EH (cell line): ENCODE measurements around the gene SRD5A3.

Experiments used
- DNase-seq: peaks from one replicate; pipeline ENCODE4 v3.0.0-alpha.2; 2015; ENCODE audit warnings: low read depth

SRD5A3 gene

DNA sequence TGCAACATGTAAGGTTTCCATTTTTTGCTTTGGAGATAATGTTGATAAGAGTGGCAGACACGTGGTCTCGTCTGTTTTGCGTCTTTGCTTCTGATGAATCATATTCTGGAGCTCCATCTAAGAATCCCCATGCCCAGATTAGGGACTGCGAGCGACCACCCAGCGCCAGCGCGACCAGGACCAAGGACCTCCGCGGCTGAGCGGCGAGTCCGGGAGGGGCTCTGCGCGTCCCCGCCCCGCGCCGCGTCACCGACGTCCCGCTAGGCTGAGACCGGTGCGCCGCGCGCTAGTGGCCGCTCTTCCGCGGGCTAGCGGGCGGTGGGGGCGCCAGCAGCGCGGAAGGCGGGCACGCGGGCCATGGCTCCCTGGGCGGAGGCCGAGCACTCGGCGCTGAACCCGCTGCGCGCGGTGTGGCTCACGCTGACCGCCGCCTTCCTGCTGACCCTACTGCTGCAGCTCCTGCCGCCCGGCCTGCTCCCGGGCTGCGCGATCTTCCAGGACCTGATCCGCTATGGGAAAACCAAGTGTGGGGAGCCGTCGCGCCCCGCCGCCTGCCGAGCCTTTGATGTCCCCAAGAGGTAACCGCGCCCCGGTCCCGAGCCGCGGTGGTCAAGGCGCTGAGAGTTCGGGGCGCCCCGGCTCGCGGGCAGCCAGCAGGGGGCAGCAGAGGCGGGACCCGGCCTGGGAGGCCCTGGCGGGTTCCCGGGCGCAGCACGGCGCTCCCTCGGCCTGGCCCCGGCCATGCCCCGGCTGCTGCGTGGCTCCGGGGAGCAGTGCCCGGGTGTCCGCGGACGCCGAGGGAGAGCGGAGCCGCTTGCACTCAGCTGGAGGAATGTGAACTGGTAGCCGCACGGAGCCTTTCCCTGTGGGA is at the start of gene SRD5A3:
Gene SRD5A3, plus strand, starts transcription at position 263 of the 871 bp plus-strand sequence. Its CDS starts 95 bp downstream, at position 358.
- DNase-seq: peak; percentile 84

DNA sequence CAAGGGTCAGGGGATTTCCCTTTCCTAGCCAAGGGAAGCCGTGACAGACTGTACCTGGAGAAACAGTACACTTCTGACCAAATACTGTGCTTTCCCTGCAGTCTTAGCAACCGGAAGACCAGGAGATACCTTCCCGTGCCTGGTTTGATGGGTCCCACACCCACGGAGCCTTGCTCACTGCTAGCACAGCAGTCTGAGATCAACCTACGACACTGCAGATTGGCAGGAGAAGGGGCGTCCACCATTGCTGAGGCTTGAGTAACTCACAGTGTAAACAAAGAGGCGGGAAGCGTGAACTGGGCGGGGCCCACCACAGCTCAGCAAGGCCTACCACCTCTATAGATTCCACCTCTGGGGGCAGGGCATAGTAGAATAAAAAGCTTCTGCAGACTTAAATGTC is 48.7 kb upstream of the SRD5A3 start:
- no peak for DNase-seq

DNA sequence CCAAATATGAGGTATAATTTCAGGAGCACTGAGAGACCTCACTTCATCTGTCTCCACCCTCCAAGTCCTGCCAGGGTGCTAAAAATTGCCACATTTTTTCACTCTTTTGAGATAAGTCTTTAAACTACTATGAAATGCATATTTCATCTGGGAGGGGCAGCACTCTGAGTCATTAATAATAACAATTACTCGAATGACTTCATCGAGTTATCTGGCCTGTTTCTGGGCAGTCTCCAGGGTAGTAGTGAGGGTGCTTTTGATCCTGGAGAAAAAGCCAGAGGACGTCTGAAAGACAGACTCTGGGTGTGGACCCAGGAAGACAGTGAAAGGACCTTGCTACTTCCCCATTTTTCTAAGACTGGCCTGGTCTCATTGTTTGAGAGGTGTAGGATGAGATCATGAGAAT is 42.3 kb upstream of the SRD5A3 start:
- DNase-seq: peak; percentile 59

DNA sequence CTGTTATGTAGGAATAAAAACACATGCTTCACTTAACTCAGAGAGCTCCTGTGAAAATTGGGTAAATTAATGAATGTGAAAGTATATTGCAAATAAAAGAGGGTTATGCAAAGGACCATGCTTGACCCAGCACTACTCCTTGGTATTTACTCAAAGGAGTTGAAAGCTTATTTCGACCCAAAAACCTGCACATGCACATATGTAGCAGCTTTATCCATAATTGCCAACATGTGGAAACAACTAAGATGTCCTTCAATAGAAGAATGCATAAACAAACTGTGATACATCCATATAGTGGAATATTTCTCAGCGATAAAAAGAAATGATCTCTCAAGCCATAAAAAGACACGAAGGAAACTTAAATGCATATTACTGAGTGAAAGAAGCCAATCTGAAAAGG is 41.7 kb upstream of the SRD5A3 start:
- no peak for DNase-seq

DNA sequence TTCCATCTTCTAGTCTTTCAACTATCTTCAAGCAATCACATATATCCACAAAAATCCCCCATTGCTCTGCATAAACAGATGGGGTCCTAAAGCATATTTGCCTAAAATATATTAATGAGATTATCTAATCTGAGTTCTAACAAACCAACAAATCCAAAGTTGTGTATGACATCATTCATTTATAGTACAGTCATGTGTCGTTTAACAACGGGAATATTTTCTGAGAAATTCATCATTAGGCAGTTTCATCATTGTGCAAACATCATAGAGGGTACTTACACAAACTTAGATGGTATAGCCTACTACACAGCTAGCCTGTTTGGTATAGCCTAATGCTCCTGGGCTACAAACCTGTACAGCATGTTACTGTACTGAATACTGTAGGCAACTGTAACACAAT is 38.0 kb upstream of the SRD5A3 start:
- DNase-seq: no peak

DNA sequence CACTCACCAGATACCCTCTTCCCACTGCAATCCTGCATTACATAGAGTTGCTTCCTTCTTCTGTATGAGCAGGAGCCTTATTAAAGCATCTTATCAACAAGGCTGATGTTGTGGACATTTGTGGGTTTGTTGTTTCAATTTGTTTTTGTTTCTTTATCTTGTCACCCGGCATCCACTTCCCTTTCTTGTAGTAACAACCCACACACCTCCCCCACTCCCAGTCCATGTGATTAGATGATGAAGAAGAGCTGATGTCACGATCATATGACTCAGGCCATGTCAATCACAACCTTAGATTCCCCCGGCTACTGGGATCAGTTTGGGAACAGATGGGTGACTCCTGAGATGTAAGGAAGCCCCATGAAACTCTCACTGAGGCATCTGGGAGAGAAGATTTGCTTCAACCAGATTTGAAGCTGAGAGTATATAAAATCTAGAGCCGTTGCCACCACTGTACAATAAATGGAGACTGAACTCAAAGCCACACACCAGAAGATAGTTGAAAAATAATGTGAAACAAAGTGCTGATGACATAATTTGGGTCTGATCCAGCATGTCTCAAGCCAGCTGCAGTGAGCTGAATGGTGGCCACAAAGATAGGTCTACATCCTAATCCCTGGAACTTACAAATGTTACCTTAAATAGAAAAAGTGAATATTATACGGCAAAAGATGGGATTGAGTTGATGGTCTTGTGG is 34.1 kb upstream of the SRD5A3 start:
- DNase-seq: no peak

DNA sequence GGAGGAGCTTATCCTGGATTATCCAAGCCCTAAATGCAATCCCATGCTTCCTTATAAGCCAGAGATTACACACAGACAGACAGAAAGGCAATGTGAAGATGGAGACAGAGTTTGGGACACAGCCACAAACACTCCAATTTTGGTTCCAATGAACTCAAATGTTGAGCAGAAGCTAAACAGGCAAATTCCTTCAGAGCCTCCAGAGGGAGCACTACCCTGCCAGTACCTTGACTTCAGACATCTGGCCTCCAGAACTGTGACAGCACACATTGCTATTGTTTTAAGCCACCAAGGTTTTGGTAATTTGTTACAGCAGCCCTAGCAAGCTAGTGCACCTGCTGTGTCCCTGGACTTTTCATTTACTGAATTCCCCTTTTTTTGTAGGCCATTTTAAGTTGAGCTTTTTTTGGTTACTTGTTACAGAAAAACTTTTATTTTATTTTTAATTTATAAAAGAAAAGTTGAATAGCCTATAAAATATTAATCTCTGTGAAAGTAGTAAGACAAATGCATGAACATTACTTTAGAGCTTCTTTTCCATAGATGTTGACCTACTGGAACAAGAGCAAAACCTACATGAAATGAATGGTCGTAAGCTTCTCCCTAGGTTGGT is 33.4 kb upstream of the SRD5A3 start:
- DNase-seq: peak; percentile 63

DNA sequence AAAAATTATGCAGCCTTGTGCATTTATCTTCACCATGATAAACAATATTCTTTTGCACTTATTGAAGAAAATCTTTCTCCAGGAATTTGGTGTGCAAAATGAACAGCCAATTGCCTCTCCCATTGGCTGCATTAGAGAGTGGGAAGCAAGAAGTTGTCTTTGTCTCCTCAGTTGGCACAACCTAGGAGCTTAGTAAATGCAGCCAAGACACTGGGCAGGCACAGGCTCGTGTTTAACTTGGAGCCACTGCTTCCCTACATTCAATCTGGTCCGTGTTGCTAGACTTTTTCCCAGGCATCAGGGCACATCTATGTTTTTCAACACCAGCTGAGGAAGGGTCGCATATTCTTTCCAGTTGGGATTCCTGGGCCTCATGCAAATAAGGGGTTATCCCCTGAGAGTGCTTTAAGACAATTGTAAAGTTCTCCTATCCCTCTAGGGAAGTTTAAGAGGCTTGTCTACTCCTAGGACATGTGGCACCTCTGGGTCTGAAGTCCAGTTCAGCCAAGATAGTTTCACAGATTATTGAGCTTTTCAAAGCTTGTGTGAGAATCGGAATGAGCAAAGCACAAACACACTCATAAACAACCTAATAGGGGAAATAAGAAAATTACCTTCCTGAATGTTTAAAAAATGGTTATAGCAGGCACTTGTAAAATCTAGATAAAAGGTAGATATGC is 31.8 kb upstream of the SRD5A3 start:
- DNase-seq: no peak

DNA sequence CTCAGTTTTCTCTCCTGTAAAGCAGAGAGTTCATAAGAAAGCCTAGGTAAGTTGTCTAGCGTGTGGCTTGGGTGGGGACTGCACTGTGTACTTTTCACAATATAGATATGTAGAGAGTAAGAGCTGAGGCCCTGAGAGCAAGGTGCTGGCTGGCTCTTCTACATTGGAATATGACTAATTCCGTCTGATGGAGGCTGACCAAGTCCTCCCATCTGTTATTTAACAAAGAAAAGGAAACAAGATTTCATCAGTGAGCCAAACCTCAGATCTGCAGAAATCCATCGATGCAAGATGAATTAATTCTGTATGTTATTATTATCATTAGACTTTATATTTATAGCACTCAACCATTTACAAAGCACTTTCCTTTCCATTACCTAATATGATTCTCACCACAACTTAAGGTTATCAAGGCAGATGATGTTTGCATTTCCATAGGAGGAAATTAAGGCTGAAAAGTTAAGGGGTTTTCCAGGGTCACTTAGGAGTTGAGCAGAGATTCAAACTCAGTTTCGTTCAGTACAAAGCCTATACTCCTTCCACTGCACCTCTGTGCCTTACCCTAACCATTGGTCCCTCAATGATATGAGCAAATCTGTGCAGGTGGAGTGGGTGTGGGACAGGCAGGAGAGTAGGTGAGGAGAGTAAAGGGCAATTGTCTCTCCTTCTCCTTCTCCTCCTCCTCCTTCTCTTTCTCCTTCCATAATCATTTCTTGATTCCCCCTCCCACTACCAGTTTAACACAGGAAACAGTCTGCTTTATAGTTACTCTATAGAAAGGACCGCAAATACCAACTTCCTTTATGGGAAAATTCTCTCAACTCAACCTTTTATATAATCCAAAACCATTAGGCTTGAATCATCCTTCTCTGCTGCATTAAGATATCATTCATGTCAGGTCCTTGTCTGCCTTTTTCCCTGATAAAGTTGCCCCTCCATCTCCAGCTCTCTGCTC is 27.6 kb upstream of the SRD5A3 start:
- DNase-seq: no peak

DNA sequence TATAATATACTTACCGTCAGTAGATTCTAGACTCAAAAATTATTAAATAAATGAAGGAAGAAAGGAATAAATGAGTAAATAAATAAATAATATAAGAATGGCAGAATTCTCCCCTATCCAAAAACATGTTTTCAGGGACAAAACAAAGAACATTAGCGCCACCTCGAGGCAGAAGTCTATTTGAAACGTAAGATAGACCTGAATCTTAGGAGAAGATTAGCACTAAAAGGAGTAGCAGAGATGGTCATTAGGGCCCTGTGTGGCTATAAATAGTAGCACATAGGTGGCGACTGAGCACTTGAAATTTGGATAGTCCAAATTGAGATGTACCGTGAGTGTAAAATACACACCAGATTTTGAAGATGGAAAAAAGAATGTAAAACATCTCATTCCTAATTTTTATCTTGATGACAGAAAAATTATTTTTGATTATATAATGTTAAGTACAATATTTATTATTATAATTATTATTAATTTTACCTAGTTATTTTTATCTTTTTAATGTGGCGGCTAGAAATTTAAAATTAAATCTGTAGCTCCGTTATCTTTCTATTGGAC is 24.3 kb upstream of the SRD5A3 start:
- DNase-seq: peak; percentile 78

DNA sequence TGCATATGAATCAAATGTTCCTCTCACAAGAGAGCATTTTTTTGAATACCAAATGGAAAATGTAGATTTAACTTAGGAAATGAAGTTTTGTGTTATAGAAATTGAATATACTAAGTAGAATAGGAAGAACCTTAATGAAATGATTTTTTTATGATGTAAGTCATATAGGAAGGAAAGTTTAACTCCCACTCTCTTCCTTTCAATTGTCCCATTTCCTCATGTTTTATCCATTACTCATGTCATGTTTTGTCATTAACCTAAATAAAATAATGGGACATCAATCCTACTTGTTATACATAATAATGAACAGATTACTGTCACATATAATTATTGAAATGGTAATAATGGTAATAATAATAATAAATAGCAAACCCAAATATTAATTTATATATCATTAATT is 22.7 kb upstream of the SRD5A3 start:
- DNase-seq: no peak

DNA sequence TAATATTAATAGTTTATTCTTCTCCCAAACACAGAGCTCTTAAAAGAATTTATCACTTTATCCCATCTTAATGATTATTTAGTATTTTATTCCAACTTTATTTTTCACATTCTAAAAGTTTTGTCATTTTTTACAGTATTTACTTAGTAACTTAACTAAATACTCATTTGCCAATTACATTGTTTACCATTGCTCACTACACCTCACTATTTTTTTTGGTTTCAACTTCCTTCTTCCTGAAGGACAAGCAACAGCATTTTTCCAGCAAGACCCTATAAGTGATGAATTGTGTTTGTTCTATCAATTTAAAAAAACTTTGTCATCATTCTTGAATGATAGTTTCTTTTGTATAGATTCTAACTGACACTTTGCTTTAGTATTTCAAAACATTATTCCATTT is 19.4 kb upstream of the SRD5A3 start:
- DNase-seq: no peak

DNA sequence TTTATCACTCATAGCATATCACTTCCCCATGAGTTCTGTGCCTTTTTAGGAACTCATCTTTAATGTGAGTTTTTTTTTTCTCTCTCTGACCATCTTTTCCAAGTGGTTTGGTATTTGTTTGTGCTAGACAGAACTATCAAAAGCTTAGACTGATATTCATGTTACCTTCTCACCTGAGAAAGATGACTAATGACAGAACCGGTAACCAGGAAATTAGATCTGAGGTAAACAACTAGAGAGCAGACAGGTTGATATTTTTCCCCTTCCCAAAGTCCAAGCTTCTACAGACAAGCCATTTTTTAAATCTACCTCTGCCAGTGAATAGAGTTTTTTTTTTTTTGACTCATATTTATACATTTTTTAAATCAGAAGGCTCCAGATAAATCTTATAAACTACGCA is 17.0 kb upstream of the SRD5A3 start:
- no peak for DNase-seq

DNA sequence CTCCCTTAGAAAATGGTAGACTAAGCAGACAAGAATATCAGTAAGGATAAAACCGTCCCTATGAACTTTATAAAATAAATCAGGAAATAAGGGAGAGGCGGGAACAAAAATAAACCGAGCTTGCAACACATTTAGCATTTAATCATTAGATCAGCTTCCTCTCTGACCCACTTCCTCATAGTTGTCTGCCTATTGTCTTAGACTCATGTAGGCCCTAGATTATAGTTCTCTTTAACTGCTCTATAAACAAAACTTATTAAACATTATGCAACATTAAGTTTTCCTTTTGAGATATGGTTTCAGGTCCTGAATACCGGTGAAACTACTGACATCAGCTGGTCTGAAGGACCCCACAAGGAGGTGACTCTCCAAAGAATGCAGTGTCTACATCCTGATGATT is 15.8 kb upstream of the SRD5A3 start:
- DNase-seq: peak; percentile 8

DNA sequence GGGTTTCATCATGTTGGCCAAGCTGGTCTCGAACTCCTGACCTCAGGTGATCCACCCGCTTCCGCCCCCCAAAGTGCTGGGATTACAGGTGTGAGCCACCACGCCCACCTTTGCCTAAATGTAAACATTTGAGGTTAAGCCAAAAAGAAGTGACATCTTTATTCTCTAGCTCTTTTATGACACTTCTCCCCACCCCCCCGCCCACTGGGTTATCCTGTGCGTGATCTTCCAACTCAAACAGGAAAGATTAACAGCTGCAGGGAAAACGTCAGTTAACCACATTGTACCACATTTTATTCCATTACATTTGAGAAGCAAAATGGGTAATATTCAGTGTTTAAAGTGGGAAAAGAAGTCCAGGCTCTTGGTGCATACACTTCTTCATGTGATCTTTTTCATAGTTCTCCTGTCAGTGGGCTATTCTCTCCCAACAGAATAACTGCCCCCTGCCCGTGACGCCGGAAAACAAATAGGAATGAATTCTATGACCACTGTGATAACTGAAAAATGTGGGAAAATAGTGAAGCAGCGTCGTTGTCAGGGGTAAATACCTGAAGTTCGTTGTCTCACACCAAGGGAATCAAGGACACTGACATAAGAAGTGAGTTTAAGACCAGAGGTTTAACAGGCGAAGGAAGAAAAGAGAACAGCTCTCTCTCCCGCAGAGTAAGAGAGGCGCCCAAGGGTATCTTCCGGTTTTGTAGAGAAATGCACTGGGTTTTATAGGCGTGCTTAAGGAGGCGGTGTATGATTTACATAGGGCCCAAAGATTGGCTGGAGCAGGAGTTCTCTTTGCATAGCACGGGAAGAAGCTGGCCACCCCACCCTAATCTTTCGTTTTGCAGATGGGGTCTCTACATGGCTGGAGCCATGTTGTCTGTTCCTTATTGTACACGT is 9.7 kb upstream of the SRD5A3 start:
- DNase-seq: peak; percentile 4

DNA sequence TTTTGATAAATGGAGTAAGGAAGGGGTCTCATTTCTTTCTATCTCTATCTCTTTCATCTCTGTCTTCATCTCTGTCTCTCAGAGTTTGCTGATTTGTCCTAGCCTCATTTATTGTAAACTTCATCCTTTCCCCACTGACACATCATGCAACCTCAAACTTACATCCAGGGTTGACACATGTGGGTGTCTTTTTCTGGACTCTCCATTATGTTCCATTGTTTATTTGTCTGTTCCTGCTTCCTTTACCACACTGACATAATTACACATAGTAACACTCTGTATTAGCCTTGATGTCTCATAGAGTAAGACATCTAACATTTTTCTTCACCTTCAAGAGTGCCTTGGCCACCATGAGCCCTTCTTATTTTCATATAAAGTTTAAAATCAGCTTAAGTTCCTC is 8.1 kb upstream of the SRD5A3 start:
- peak; percentile 8 for DNase-seq

DNA sequence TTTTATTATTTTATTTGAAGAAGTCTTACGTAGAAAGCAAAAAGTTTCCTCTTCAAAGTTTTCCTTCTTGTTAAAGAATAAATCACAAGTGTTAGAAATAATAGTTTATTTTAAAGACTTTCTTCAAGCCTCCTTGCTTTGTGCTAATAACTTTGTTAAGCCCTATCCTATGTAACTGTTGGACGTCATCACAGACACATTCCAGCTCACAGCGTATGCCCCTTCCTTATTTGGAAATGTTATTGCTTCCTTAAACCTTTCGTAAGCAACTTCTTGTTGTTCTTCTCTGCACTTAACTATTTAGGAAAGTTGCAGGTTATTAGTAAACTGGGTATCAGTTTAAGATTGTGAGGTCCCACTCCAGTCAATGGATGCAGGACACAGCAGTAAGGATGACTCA is 7.6 kb upstream of the SRD5A3 start:
- peak; percentile 6 for DNase-seq

DNA sequence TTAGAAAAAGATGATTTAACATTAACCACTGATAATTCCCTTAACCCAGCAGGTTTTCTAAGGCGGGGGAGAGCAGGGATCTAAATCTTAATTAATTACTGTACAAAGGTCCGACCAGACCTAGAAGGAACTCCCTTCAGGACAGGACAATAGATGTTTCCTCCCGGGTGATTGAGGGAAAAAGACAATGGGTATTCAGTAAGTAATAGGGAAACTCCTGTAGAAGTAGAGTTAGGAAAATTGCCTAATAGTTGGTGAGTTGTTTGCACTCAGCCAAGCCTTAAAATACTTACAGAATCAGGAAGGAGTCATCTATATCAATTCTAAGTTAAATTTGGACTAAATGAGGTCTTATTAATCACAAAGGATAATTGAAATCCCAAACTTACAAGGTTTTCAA is 5.8 kb upstream of the SRD5A3 start:
- no peak for DNase-seq

DNA sequence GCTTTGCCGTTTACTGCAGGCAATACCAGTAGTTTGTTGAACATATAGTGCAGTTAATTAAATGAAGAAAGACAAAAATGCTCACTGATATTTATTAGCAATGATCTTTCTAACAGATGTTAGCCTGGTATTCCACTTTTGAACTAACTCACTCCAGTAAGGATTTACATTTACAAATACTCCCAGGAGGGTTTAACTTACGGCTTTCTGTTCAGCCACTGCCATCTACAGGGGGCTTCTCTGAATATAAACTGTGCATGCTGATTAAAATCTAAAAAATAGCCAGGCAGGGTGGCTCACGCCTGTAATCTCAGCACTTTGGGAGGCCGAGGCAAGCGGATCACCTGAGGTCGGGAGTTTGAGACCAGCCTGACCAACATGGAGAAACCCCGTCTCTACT is 2.2 kb upstream of the SRD5A3 start:
- DNase-seq: no peak

DNA sequence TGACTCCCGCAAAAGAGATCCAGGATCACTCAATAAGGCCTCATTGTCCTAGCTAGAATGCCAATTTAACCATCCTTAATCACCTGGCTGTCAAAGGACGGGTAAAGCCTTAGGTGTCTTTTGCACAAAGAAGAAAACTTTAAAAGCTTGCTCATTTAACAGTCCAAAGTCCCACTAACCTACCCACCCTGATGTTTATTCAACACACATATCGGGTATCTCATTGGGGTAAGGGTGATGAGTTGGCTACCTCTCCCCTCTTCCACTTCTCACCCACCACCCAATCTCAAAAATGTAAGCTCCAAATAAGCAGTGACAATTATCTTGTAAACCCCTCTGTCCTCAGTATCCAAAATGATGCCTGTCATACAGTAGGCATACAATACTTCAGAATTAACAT is 988 bp upstream of the SRD5A3 start:
- DNase-seq: no peak
